Endothelial cell of umbilical vein (primary cell): Measurements from ENCODE around the gene XXYLT1. TPM values are rescaled to one million over a fixed set of nuclear protein-coding genes. Genes with fewer than 3 reads are reported as not detected.

Experiments
- BruUV-seq: library from RNA; stranded (reverse); fragments of 400-500 nt; replicated peaks from 2 replicates; lab custom pipeline; 2021; lab: Mats Ljungman, UMichigan
- CTCF ChIA-PET: fragments of 300-600, 350-600 bp; sonication (Branson Sonifier 250); formaldehyde crosslinking; loops from one replicate; lab custom pipeline; 2021; ENCODE audit warnings: antibody characterized with exemption, inconsistent platforms; lab: Charles Lee
- POLR2A ChIA-PET: fragments of 300-600, 350-600 bp; sonication (Branson Sonifier 250); formaldehyde crosslinking; loops from one replicate; lab custom pipeline; 2021; ENCODE audit warnings: antibody characterized with exemption, inconsistent platforms; lab: Charles Lee
- DNase-seq: peaks from one replicate; pipeline ENCODE4 v3.0.0-alpha.2; 2011; ENCODE audit warnings: low read depth, low spot score
- FAIRE-seq: peaks from 2 replicates; lab custom pipeline; 2011; peaks lifted over from hg19 to GRCh38; lab: Jason Lieb, UNC
- H2AFZ ChIP-seq: 2 replicates; pipeline ENCODE4 v1.6.0; 2012; ENCODE audit warnings: low read depth, low read length, control low read depth, inconsistent platforms
- H3K27ac ChIP-seq: 2 replicates; pipeline ENCODE4 v1.5.1; 2011; ENCODE audit warnings: low read depth, mild to moderate bottlenecking, control low read depth, low read length, moderate library complexity; ENCODE audit not compliant: insufficient read depth
- H3K27me3 ChIP-seq, 2 experiments: 2 replicates each; pipeline versions ENCODE4 v1.6.0 to v1.6.1; 2011; ENCODE audit warnings: low read length in 2 of 2, mixed read lengths in 1 of 2; ENCODE audit not compliant: control insufficient read depth in 2 of 2, insufficient read depth in 2 of 2
- H3K36me3 ChIP-seq, 2 experiments: 2 replicates in 1 of 2; 3 replicates in 1 of 2; pipeline ENCODE4 v1.5.1; 2011; ENCODE audit warnings: low read length in 2 of 2, mild to moderate bottlenecking in 1 of 2, moderate library complexity in 1 of 2; ENCODE audit not compliant: control insufficient read depth in 2 of 2, insufficient read depth in 2 of 2; ENCODE audit errors: extremely low read depth in 1 of 2
- H3K4me1 ChIP-seq: 3 replicates; pipeline ENCODE4 v1.5.1; 2011; ENCODE audit warnings: mild to moderate bottlenecking, low read length; ENCODE audit not compliant: control insufficient read depth, insufficient read depth; ENCODE audit errors: extremely low read depth
- H3K4me2 ChIP-seq: 2 replicates; pipeline ENCODE4 v1.6.1; 2011; ENCODE audit warnings: low read length, control low read depth, mixed read lengths; ENCODE audit not compliant: insufficient read depth
- H3K4me3 ChIP-seq, 3 experiments: fragments of 200-600 bp in 1 of 3; sonication (generic), shearing (Covaris generic) in 1 of 3; replicated peaks in 1 of 3; 2 replicates each; pipeline ENCODE4 v1.5.1; 2011 to 2016; ENCODE audit warnings: control low read depth in 3 of 3, low read length in 3 of 3, mild to moderate bottlenecking in 2 of 3, inconsistent platforms in 1 of 3, low read depth in 1 of 3, moderate library complexity in 1 of 3; ENCODE audit not compliant: insufficient read depth in 1 of 3
- H3K79me2 ChIP-seq: 2 replicates; pipeline ENCODE4 v1.6.0; 2012; ENCODE audit warnings: low read length, inconsistent platforms; ENCODE audit not compliant: control insufficient read depth, insufficient read depth
- H3K9ac ChIP-seq: replicated peaks from 2 replicates; pipeline ENCODE3; 2011; ENCODE audit warnings: low read length, control low read depth; ENCODE audit not compliant: insufficient read depth; ENCODE audit errors: extremely low read depth
- H3K9me1 ChIP-seq: replicated peaks from 3 replicates; pipeline ENCODE4 v1.6.0; 2011; ENCODE audit warnings: mild to moderate bottlenecking, low read length; ENCODE audit not compliant: control insufficient read depth, insufficient read depth; ENCODE audit errors: extremely low read depth
- H3K9me3 ChIP-seq: replicated peaks from 2 replicates; pipeline ENCODE4 v1.5.1; 2012; ENCODE audit warnings: low read length, inconsistent platforms; ENCODE audit not compliant: control insufficient read depth, insufficient read depth
- H4K20me1 ChIP-seq: replicated peaks from 2 replicates; pipeline ENCODE3; 2011; ENCODE audit warnings: mild to moderate bottlenecking, low read length; ENCODE audit not compliant: control insufficient read depth, insufficient read depth; ENCODE audit errors: extremely low read depth
- EZH2 ChIP-seq: IDR thresholded peaks from 2 replicates; pipeline ENCODE4 v1.6.1; 2012; ENCODE audit warnings: borderline replicate concordance, low read depth, mild to moderate bottlenecking, moderate library complexity, low read length, inconsistent platforms; ENCODE audit not compliant: severe bottlenecking
- FOS ChIP-seq: IDR thresholded peaks from 2 replicates; pipeline ENCODE4 v1.6.1; 2011; ENCODE audit warnings: mild to moderate bottlenecking, low read length, moderate library complexity, borderline replicate concordance; ENCODE audit not compliant: insufficient read depth
- GATA2 ChIP-seq: IDR thresholded peaks from 2 replicates; pipeline ENCODE4 v1.7.0; 2011; ENCODE audit warnings: low read depth, mild to moderate bottlenecking, moderate library complexity, mixed read lengths, low read length; ENCODE audit not compliant: insufficient read length, insufficient read depth
- JUN ChIP-seq: IDR thresholded peaks from 2 replicates; pipeline ENCODE4 v1.6.1; 2011; ENCODE audit warnings: borderline replicate concordance, low read depth; ENCODE audit not compliant: insufficient read length, insufficient read depth
- MYC ChIP-seq: IDR thresholded peaks from one replicate; pipeline ENCODE4 v1.6.1; 2011; ENCODE audit warnings: mild to moderate bottlenecking, low read depth, low read length
- POLR2A ChIP-seq: IDR thresholded peaks from 2 replicates; pipeline ENCODE4 v1.6.1; 2012; ENCODE audit warnings: low read depth, mild to moderate bottlenecking, control low read depth, low read length
- POLR2AphosphoS5 ChIP-seq: IDR thresholded peaks from 2 replicates; pipeline ENCODE4 v1.6.1; 2012; ENCODE audit warnings: low read depth, mild to moderate bottlenecking, control low read depth, low read length, moderate library complexity; ENCODE audit not compliant: insufficient read depth
- dilution Hi-C: fragments of 300-500 bp; cut with MboI; formaldehyde crosslinking; loops from one replicate; pipeline ENCODE4 v1.15.0; 2019; ENCODE audit warnings: low sequenced_read_pairs; ENCODE audit not compliant: extremely low pct_ligation_motif_present
- intact Hi-C: fragments of 100-400 bp; cut with micrococcal nuclease; formaldehyde crosslinking; loops from one replicate; pipeline ENCODE4 v1.10.0; 2022
- polyA plus RNA-seq, 4 experiments: library from polyadenylated mRNA; depleted of rRNA in 3 of 4; stranded (reverse) in 3 of 4; unstranded in 1 of 4; fragments of >200 nt; gene quantifications; 2 replicates each; pipeline versions ENCODE4 v1.2.1 to v1.2.3, GENCODE V29; 2011 to 2012; ENCODE audit warnings: missing spikeins in 1 of 4
- total RNA-seq: library from RNA; stranded (reverse); gene quantifications from 2 replicates; pipeline ENCODE4 v1.2.3, GENCODE V29; 2021
- TF ChIP-seq, protein P1 (sequence below), 2 donors: IDR thresholded peaks; 1 replicate in 1 of 2; 2 replicates in 1 of 2; pipeline ENCODE4 v1.5.1; 2011; ENCODE audit warnings: low read length in 2 of 2, mild to moderate bottlenecking in 2 of 2, moderate library complexity in 2 of 2, control low read depth in 1 of 2, inconsistent platforms in 1 of 2, low read depth in 1 of 2; ENCODE audit not compliant: insufficient read depth in 1 of 2; ENCODE audit errors: extremely low read depth in 1 of 2
- TF ChIP-seq, protein P2 (sequence below): IDR thresholded peaks from 2 replicates; pipeline ENCODE4 v1.6.1; 2011; ENCODE audit not compliant: insufficient read depth, insufficient read length

Gene XXYLT1
- total and polyA plus RNA-seq, 2 donors (not counting 3 experiments of a cell fraction or from before 2014, with no cell fraction given) = 54.4 to 78.1 TPM

DNA sequence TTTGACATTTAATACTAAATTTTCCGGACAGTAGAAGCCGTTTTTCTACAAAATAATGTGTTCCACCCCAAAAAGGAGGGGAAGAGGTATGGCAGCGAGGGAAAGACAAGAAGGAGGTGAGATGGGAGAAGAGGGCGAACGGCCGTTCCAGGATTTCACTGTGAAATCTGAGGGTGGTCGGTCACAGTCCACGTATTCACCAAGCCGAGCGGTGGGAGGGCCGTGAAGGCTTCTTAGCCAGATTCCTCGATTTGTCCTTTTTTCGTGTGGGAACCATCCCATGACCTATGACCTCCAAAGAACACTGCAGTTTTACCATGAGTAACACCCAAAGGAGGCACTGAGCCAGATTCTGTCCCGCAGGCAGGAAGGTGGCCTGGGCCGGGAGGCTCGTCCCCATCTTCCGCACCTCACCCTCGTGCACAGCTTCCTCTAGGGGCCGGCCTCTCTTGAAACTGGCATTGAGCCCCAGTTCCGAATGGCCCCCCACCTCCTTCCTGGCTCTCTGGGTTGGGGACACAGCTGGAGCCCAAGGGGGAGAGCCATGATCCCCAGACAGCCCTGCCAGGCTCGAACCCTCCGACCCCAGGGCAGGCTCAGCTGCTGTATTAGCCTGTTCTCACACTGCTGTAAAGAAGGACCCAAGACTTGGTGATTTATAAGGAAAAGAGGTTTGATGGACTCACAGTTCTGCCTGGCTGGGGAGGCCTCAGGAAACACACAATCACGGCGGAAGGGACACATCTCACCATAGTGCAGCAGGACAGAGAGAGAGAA lies 23.7 kb downstream of the XXYLT1 start:
- intact Hi-C loops = no loop called here
- no peak overlapping the region for H2AFZ ChIP-seq
- POLR2A ChIA-PET = no interaction called here
- H3K9me1 ChIP-seq = no peaks in the 10 kb centered on the region
- H3K9ac ChIP-seq = no peak overlapping the region
- TF ChIP-seq, protein P1, sequence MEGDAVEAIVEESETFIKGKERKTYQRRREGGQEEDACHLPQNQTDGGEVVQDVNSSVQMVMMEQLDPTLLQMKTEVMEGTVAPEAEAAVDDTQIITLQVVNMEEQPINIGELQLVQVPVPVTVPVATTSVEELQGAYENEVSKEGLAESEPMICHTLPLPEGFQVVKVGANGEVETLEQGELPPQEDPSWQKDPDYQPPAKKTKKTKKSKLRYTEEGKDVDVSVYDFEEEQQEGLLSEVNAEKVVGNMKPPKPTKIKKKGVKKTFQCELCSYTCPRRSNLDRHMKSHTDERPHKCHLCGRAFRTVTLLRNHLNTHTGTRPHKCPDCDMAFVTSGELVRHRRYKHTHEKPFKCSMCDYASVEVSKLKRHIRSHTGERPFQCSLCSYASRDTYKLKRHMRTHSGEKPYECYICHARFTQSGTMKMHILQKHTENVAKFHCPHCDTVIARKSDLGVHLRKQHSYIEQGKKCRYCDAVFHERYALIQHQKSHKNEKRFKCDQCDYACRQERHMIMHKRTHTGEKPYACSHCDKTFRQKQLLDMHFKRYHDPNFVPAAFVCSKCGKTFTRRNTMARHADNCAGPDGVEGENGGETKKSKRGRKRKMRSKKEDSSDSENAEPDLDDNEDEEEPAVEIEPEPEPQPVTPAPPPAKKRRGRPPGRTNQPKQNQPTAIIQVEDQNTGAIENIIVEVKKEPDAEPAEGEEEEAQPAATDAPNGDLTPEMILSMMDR (IDR thresholded peaks at IDR 0.05; ENCODE audit: extremely low read depth in 1 of 2, insufficient read depth in 1 of 2, low read depth in 1 of 2, low read length in 2 of 2) = no peak
- TF ChIP-seq EZH2 = no peak
- TF ChIP-seq MYC = no peak
- TF ChIP-seq GATA2 = no peak
- TF ChIP-seq JUN = no peak
- no peak for TF ChIP-seq FOS
- no peak for TF ChIP-seq POLR2AphosphoS5
- TF ChIP-seq, protein P2, sequence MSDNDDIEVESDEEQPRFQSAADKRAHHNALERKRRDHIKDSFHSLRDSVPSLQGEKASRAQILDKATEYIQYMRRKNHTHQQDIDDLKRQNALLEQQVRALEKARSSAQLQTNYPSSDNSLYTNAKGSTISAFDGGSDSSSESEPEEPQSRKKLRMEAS = no peak
- TF ChIP-seq POLR2A = no peak
- CTCF ChIA-PET = no interaction called here
- H3K79me2 ChIP-seq = peaks cover 12% of the 10 kb centered on the region
- H3K27me3 ChIP-seq = no peaks in the 10 kb centered on the region
- H3K27ac ChIP-seq = no peak overlapping the region
- BruUV-seq = no TSS peak
- no peak overlapping the region for H3K4me3 ChIP-seq
- no peaks in the 10 kb centered on the region for H4K20me1 ChIP-seq
- dilution Hi-C loops = loop anchor here (10.0 kb wide), 1 partner anchor 562 kb away; the partner anchor contains the start of gene FAM43A
- FAIRE-seq = no peak
- no peaks in the 10 kb centered on the region for H3K9me3 ChIP-seq
- H3K4me1 ChIP-seq = no peaks in the 10 kb centered on the region
- H3K4me2 ChIP-seq = no peak overlapping the region
- H3K36me3 ChIP-seq = peaks cover 0 to 5% of the 10 kb centered on the region in 2 experiments
- no peak for DNase-seq
